Measurements from ENCODE around the gene TNPO3.
"Not testable (repeated sequence)": the region's sequence is repeated elsewhere in the genome, so short reads cannot be mapped to it uniquely, and the experiment has no call there.

- TF ChIP-seq POLR2AphosphoS5 (IDR thresholded peaks at IDR 0.05; ENCODE audit: low read depth, low read length); ATF3 (IDR thresholded peaks at IDR 0.05); CTCF (IDR thresholded peaks at IDR 0.05 in 2 of 3, conservative IDR thresholded peaks at IDR 0.05 in 1 of 3; ENCODE audit: borderline replicate concordance in 1 of 3, insufficient read depth in 1 of 3, low read depth in 2 of 3, low read length in 2 of 3): not testable (repeated sequence)
Measured at GRCh38 chr7:129067132-129067561, 12.2 kb upstream of the TNPO3 start.
